ENCODE results near the gene ATXN7L1. TPM values are rescaled to one million over a fixed set of nuclear protein-coding genes. Genes with fewer than 3 reads are reported as not detected.

The ATXN7L1 gene
- total RNA-seq, 2 experiments from 2014 or later, result 0.59 TPM; not detected in 1

- no peaks in the 10 kb centered on the region for H3K79me2 ChIP-seq (ENCODE audit: insufficient read depth, low read depth, low read length)
- H4K20me1 ChIP-seq (ENCODE audit: insufficient read depth, low read length), result no peaks in the 10 kb centered on the region
- H3K36me3 ChIP-seq (ENCODE audit: insufficient read depth, low read length), result no peaks in the 10 kb centered on the region
- TF ChIP-seq EZH2phosphoT487 (IDR thresholded peaks at IDR 0.05; ENCODE audit: borderline replicate concordance, low read depth, low read length), result no peak
- TF ChIP-seq CTCF (conservative IDR thresholded peaks at IDR 0.05; ENCODE audit: low read length), result no peak
- peak; percentile 9 for DNase-seq (ENCODE audit: low spot score)
- no peak overlapping the region for H3K4me2 ChIP-seq (ENCODE audit: low read length)
- POLR2A ChIA-PET, result interaction anchor here (0.7 kb wide), 2 partner anchors 834 to 1624 kb away, joined by 3 read pairs; no protein-coding TSS in a partner anchor
- intact Hi-C loops (cut with micrococcal nuclease; ENCODE audit: unreplicated experiment), result loop anchor here (2.0 to 10.0 kb wide), 4 partner anchors 193 to 665 kb away; no protein-coding TSS in a partner anchor
- BruUV-seq (replicated peaks), result no TSS peak
- no peak overlapping the region for H3K27ac ChIP-seq (ENCODE audit: low read depth, low read length, poor library complexity, severe bottlenecking)
- no peak overlapping the region for H3K4me3 ChIP-seq (ENCODE audit: low read depth, low read length, poor library complexity, severe bottlenecking)
- CTCF ChIA-PET (ENCODE audit: unreplicated experiment), result no interaction called here
- H3K4me1 ChIP-seq (ENCODE audit: insufficient read depth, low read length, poor library complexity, severe bottlenecking), result peaks cover 6% of the 10 kb centered on the region
- peaks cover 14% of the 10 kb centered on the region; the same call in 1 of the 2 replicates for H3K9me3 ChIP-seq (ENCODE audit: low read length)
- no peaks in the 10 kb centered on the region for H3K9me2 ChIP-seq (ENCODE audit: insufficient read depth, low read length)
- H2AFZ ChIP-seq (ENCODE audit: low read length), result no peak overlapping the region
Measured at GRCh38 chr7:105587909-105588635, 288.3 kb downstream of the ATXN7L1 start.

GRCh38 chr7:105585850-105586500, 290.4 kb downstream of the ATXN7L1 start:
- H2AFZ ChIP-seq (ENCODE audit: low read length), result no peak overlapping the region
- H3K4me3 ChIP-seq (ENCODE audit: low read depth, low read length, poor library complexity, severe bottlenecking), result no peak overlapping the region
- TF ChIP-seq CTCF (conservative IDR thresholded peaks at IDR 0.05; ENCODE audit: low read length) (no peak), EZH2phosphoT487 (IDR thresholded peaks at IDR 0.05; ENCODE audit: borderline replicate concordance, low read depth, low read length) (no peak)
- DNase-seq (ENCODE audit: low spot score), result no peak
- no peaks in the 10 kb centered on the region for H3K9me2 ChIP-seq (ENCODE audit: insufficient read depth, low read length)
- H3K9me3 ChIP-seq (ENCODE audit: low read length), result peaks cover 14% of the 10 kb centered on the region; the same call in 1 of the 2 replicates
- ChIA-PET POLR2A (interaction anchor here (1.0 kb wide), 1 partner anchor 20 kb away, joined by 4 read pairs; no protein-coding TSS in a partner anchor), CTCF (ENCODE audit: unreplicated experiment) (no interaction called here)
- no peaks in the 10 kb centered on the region for H3K79me2 ChIP-seq (ENCODE audit: insufficient read depth, low read depth, low read length)
- no peak overlapping the region for H3K4me2 ChIP-seq (ENCODE audit: low read length)
- intact Hi-C loops (cut with micrococcal nuclease; ENCODE audit: unreplicated experiment), result loop anchor here (10.0 kb wide), 2 partner anchors 191 to 431 kb away; no protein-coding TSS in a partner anchor
- BruUV-seq (replicated peaks), result no TSS peak
- H3K36me3 ChIP-seq (ENCODE audit: insufficient read depth, low read length), result no peaks in the 10 kb centered on the region
- H3K27ac ChIP-seq (ENCODE audit: low read depth, low read length, poor library complexity, severe bottlenecking), result no peak overlapping the region
- peaks cover 6% of the 10 kb centered on the region for H3K4me1 ChIP-seq (ENCODE audit: insufficient read depth, low read length, poor library complexity, severe bottlenecking)
- no peaks in the 10 kb centered on the region for H4K20me1 ChIP-seq (ENCODE audit: insufficient read depth, low read length)

Data from OCI-LY7 (cell line).